AG04449 (cell line): ENCODE results near the gene CCDC107.

Experiments
- CTCF ChIA-PET: fragments of 350-600 bp; formaldehyde crosslinking; extraction: SDS; loops from one replicate; lab custom pipeline; 2021; ENCODE audit warnings: antibody characterized with exemption; lab: Yijun Ruan, JAX
- POLR2A ChIA-PET: fragments of 400-600, 350-600 bp; formaldehyde crosslinking; extraction: SDS; loops from one replicate; lab custom pipeline; 2020; ENCODE audit warnings: antibody characterized with exemption, inconsistent platforms; lab: Yijun Ruan, JAX
- DNase-seq: peaks from one replicate; pipeline ENCODE4 v3.0.0-alpha.2; 2010; ENCODE audit warnings: low read depth, low spot score
- H3K4me3 ChIP-seq: 2 replicates; pipeline ENCODE4 v1.5.1; 2011; ENCODE audit warnings: low read depth, mild to moderate bottlenecking, control low read depth, low read length
- CTCF ChIP-seq: IDR thresholded peaks from one replicate; pipeline ENCODE4 v1.5.1; 2011; ENCODE audit warnings: mild to moderate bottlenecking, moderate library complexity, low read length, control low read depth, inconsistent platforms; ENCODE audit not compliant: insufficient read depth; ENCODE audit errors: missing control alignments

The CCDC107 gene

GRCh38 chr9:35705836-35706430 lies 47.8 kb downstream of the CCDC107 start:
- no peak overlapping the region for H3K4me3 ChIP-seq
- CTCF ChIA-PET: interaction anchor here (31.2 to 34.3 kb wide), 2 partner anchors 3 to 12 kb away, joined by 816 read pairs; partner anchors contain the start of genes CREB3, TLN1 and TPM2
- TF ChIP-seq CTCF: no peak
- POLR2A ChIA-PET: interaction anchor here (0.6 to 4.0 kb wide), 5 partner anchors 10 to 23 kb away, joined by 4 to 27 read pairs (median 5); no protein-coding TSS in a partner anchor
- DNase-seq: no peak

- ChIA-PET CTCF (interaction anchor here (31.2 to 34.3 kb wide), 2 partner anchors 4 to 11 kb away, joined by 816 read pairs; partner anchors contain the start of genes CREB3, TLN1 and TPM2), POLR2A (interaction anchor here (0.5 to 4.0 kb wide), 3 partner anchors 9 to 22 kb away, joined by 3 to 27 read pairs (median 21); no protein-coding TSS in a partner anchor)
- TF ChIP-seq CTCF: no peak
- DNase-seq: no peak
- H3K4me3 ChIP-seq: no peak overlapping the region
These were observed 48.9 kb downstream of the CCDC107 start for GRCh38 chr9:35706951-35707350.

DNA sequence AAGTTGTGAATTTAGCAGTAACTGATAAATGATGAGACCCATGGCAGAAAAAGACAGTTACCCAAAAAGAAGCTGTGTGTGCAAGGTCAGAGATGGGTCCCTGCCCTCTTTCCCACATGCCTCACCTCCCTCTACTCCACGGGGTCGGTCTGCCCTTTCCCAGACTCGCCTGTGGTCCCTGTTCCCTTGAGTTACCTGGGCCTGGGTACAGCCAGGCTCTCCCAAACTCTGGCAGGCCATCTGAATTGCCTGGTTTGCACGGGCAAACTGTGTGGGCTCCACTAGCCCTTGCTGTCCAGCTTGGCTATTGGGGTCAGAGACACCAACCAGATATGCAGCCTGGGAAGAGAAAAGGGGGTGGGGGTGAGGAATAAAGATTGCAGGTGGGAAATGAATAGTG lies 50.1 kb downstream of the CCDC107 start:
- H3K4me3 ChIP-seq: no peak overlapping the region
- ChIA-PET POLR2A (interaction anchor here (3.2 to 4.0 kb wide), 2 partner anchors 13 to 21 kb away, joined by 21 to 27 read pairs; no protein-coding TSS in a partner anchor), CTCF (interaction anchor here (2.1 to 34.3 kb wide), 3 partner anchors 5 to 47 kb away, joined by 7 to 816 read pairs (median 816); partner anchors contain the start of genes CREB3, TLN1 and TPM2)
- DNase-seq: no peak
- no peak for TF ChIP-seq CTCF

DNA sequence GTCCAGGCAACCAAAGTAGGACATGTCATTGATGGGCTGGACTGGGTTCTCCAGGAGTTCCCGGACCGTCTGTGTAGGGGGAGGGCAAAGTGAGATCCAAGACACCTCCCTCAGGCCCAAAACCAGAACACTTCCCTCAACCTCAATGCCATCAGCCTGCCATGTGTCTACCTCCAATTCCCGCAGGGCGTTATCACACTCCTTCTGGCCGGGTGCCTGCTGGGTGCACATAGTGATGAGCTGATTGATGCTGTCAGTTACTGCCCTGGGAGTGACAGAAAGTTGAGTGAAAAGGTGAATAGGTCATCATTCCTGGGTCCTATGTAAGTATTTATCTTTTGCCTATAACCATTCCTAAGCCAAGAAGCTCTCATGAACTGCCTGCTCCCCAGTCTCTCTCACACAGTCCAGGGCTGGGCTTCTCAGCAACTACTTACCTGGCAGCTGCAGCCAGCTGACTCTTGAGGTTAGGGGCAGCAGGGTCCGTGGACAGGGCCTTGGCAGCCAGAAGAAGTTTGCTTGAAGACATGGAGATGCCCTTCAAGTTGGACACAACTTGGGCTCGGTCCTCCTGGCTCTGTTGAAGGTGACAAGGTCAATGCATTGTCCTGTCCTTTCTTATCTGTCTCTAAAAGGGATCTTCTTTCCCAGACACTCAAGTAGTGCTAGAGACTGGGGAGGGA lies 52.9 kb downstream of the CCDC107 start:
- no peak overlapping the region for H3K4me3 ChIP-seq
- DNase-seq: no peak
- no peak for TF ChIP-seq CTCF
- ChIA-PET POLR2A (interaction anchor here (0.7 to 3.0 kb wide), 4 partner anchors 10 to 21 kb away, joined by 3 to 16 read pairs (median 6); partner anchors contain the start of gene TPM2), CTCF (interaction anchor here (31.2 to 34.3 kb wide), 2 partner anchors 7 to 8 kb away, joined by 816 read pairs; partner anchors contain the start of genes CREB3, TLN1 and TPM2)
